Rectal smooth muscle tissue (tissue), 1 donor: ENCODE results near the gene MAS1L.

Experiments used
- H3K27ac ChIP-seq: one replicate; pipeline ENCODE4 v1.7.0; 2013; ENCODE audit warnings: low read depth, low read length, inconsistent platforms
- H3K27me3 ChIP-seq: one replicate; pipeline ENCODE4 v1.7.0; 2013; ENCODE audit warnings: low read length; ENCODE audit not compliant: control insufficient read depth, insufficient read depth
- H3K36me3 ChIP-seq: one replicate; pipeline ENCODE4 v1.7.0; 2013; ENCODE audit warnings: low read length; ENCODE audit not compliant: control insufficient read depth, insufficient read depth
- H3K4me1 ChIP-seq: one replicate; pipeline ENCODE4 v1.7.0; 2013; ENCODE audit warnings: low read length; ENCODE audit not compliant: control insufficient read depth, insufficient read depth
- H3K4me3 ChIP-seq: one replicate; pipeline ENCODE4 v1.7.0; 2013; ENCODE audit warnings: low read length
- H3K9ac ChIP-seq: one replicate; pipeline ENCODE4 v1.7.0; 2013; ENCODE audit warnings: low read length

Gene MAS1L

GRCh38 chr6:29491574-29491973 lies 3.8 kb upstream of the MAS1L start:
- Histone ChIP-seq H3K36me3 (no peaks in the 10 kb centered on the region), H3K27me3 (no peaks in the 10 kb centered on the region), H3K27ac (no peak overlapping the region), H3K4me3 (no peak overlapping the region), H3K9ac (no peak overlapping the region), H3K4me1 (no peaks in the 10 kb centered on the region)

- H3K4me3 ChIP-seq = no peak overlapping the region
- H3K27me3 ChIP-seq = no peaks in the 10 kb centered on the region
- no peak overlapping the region for H3K9ac ChIP-seq
- no peak overlapping the region for H3K27ac ChIP-seq
- H3K4me1 ChIP-seq = no peaks in the 10 kb centered on the region
- H3K36me3 ChIP-seq = no peaks in the 10 kb centered on the region
These were observed 2.8 kb upstream of the MAS1L start for GRCh38 chr6:29490552-29490951.

GRCh38 chr6:29490055-29490454 lies 2.3 kb upstream of the MAS1L start:
- Histone ChIP-seq H3K9ac (no peak overlapping the region), H3K36me3 (no peaks in the 10 kb centered on the region), H3K27me3 (no peaks in the 10 kb centered on the region), H3K4me3 (no peak overlapping the region), H3K27ac (no peak overlapping the region), H3K4me1 (no peaks in the 10 kb centered on the region)

- Histone ChIP-seq H3K27ac (no peak overlapping the region), H3K27me3 (no peaks in the 10 kb centered on the region), H3K9ac (no peak overlapping the region), H3K36me3 (no peaks in the 10 kb centered on the region), H3K4me3 (no peak overlapping the region), H3K4me1 (no peaks in the 10 kb centered on the region)
These were observed 1.5 kb upstream of the MAS1L start for GRCh38 chr6:29489286-29489685.

DNA sequence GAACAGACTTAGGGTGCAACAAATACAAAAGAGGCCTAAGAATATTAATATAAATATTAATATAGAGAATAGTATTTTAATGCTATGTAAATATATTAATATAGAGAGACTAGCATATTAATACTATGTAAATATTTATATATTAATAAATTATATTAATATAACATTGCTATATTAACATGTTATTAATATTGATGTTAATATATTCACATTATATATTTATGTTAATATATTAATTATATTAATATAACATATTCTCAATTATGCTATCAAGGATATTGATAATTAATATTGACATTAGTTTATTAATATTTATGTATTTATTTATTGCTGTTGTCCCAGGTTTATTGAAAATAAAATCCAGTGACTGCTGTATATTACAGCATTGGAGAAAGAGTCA lies 1.1 kb upstream of the MAS1L start:
- Histone ChIP-seq H3K36me3 (no peaks in the 10 kb centered on the region), H3K27ac (no peak overlapping the region), H3K4me1 (no peaks in the 10 kb centered on the region), H3K9ac (no peak overlapping the region), H3K4me3 (no peak overlapping the region), H3K27me3 (no peaks in the 10 kb centered on the region)

GRCh38 chr6:29487131-29487530 lies 625 bp downstream of the MAS1L start:
- H3K27ac ChIP-seq = no peak overlapping the region

GRCh38 chr6:29486577-29486976 lies 1.2 kb downstream of the MAS1L start:
- Histone ChIP-seq H3K27ac (no peak overlapping the region), H3K36me3 (no peaks in the 10 kb centered on the region), H3K9ac (no peak overlapping the region), H3K4me1 (no peaks in the 10 kb centered on the region), H3K4me3 (no peak overlapping the region), H3K27me3 (no peaks in the 10 kb centered on the region)

More at GRCh38 chr6:29487131-29487530, 625 bp downstream of the MAS1L start:
- H3K36me3 ChIP-seq = no peaks in the 10 kb centered on the region
- H3K9ac ChIP-seq = no peak overlapping the region
- H3K27me3 ChIP-seq = no peaks in the 10 kb centered on the region
- H3K4me1 ChIP-seq = no peaks in the 10 kb centered on the region
- H3K4me3 ChIP-seq = no peak overlapping the region

- Histone ChIP-seq H3K4me3 (no peak overlapping the region), H3K27me3 (no peaks in the 10 kb centered on the region), H3K36me3 (no peaks in the 10 kb centered on the region), H3K4me1 (no peaks in the 10 kb centered on the region), H3K27ac (no peak overlapping the region), H3K9ac (no peak overlapping the region)
These were observed 4.0 kb downstream of the MAS1L start for GRCh38 chr6:29483735-29484134.

DNA sequence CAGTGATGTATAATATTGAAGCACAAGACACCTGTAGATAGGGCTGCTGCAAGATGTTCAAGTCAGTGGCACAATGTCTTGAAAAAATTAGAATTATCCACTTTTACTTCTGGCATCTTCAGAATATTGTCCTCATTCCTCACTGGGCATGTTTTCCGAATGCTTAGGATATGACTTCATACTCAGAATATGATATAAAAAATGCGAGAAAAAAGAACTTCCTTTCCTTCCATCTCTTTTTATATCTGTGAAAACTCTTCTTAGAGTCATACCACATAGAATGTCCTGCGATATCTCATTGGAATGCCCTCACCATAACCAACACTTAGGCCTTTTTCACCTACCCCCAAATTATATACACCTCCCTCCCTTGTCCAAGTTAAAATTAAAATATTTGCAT lies 4.6 kb downstream of the MAS1L start:
- no peak overlapping the region for H3K27ac ChIP-seq
- H3K9ac ChIP-seq = no peak overlapping the region
- H3K27me3 ChIP-seq = no peaks in the 10 kb centered on the region
- H3K4me1 ChIP-seq = no peaks in the 10 kb centered on the region
- no peaks in the 10 kb centered on the region for H3K36me3 ChIP-seq
- no peak overlapping the region for H3K4me3 ChIP-seq

- Histone ChIP-seq H3K27ac (no peak overlapping the region), H3K4me1 (no peaks in the 10 kb centered on the region), H3K36me3 (no peaks in the 10 kb centered on the region), H3K9ac (no peak overlapping the region), H3K27me3 (no peaks in the 10 kb centered on the region), H3K4me3 (no peak overlapping the region)
These were observed 8.2 kb downstream of the MAS1L start for GRCh38 chr6:29479560-29479959.

DNA sequence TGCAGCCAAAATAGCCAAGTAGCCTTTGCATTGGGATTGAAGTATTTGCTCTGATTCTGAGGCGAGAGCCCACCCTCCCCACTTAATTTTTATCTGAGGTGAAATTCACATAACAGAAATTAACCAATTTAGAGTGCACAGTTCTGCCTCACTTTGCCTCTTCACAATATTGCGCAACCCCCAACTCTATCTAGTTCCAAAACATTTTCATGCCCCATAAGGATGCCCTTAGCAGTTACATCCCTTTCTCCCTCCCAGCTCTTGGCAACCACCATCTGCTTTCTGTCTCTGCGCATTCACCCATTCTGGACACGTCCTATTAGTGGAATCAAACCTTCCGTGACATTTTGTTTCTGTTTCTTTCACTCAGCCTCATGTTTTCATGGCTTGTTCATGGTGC lies 9.0 kb downstream of the MAS1L start:
- H3K27ac ChIP-seq = no peak overlapping the region
- no peak overlapping the region for H3K9ac ChIP-seq
- no peaks in the 10 kb centered on the region for H3K36me3 ChIP-seq
- H3K4me1 ChIP-seq = no peaks in the 10 kb centered on the region
- H3K4me3 ChIP-seq = no peak overlapping the region
- no peaks in the 10 kb centered on the region for H3K27me3 ChIP-seq

- Histone ChIP-seq H3K9ac (no peak overlapping the region), H3K4me3 (no peak overlapping the region), H3K36me3 (no peaks in the 10 kb centered on the region), H3K27ac (no peak overlapping the region), H3K27me3 (no peaks in the 10 kb centered on the region), H3K4me1 (no peaks in the 10 kb centered on the region)
These were observed 9.8 kb downstream of the MAS1L start for GRCh38 chr6:29477923-29478450.

DNA sequence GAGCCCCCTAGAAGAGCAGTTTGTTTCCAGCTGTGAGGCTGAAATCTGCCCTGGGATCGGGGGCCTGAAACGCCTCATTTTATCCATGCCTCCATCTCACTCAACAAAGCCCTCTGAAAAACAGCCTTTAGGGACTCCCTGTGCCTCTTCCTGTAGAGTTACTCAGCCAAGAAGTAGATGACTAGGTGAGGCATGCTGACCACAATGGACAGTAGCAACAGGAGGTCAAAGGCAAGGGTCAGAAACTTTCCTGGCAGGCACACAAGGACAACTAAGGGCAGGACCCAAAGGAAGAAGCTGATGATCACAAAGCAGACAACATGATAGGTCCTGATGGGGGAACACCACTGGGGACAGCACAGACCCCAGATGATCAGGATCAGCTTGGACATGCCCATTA lies 12.8 kb downstream of the MAS1L start:
- Histone ChIP-seq H3K4me1 (no peaks in the 10 kb centered on the region), H3K4me3 (no peak overlapping the region), H3K27me3 (no peaks in the 10 kb centered on the region), H3K36me3 (no peaks in the 10 kb centered on the region), H3K9ac (no peak overlapping the region), H3K27ac (no peak overlapping the region)
